Measurements from ENCODE around the gene NMNAT3.
A peak's percentile ranks its signal among the peaks of the same experiment; 100 is the strongest.
"Not testable (repeated sequence)": the region's sequence is repeated elsewhere in the genome, so short reads cannot be mapped to it uniquely, and the experiment has no call there.

The NMNAT3 gene

GRCh38 chr3:139633511-139633910 is 44.3 kb downstream of the NMNAT3 start:
- DNase-seq, result no peak

- no peak for DNase-seq
Measured at GRCh38 chr3:139630542-139630941, 47.2 kb downstream of the NMNAT3 start.

DNA sequence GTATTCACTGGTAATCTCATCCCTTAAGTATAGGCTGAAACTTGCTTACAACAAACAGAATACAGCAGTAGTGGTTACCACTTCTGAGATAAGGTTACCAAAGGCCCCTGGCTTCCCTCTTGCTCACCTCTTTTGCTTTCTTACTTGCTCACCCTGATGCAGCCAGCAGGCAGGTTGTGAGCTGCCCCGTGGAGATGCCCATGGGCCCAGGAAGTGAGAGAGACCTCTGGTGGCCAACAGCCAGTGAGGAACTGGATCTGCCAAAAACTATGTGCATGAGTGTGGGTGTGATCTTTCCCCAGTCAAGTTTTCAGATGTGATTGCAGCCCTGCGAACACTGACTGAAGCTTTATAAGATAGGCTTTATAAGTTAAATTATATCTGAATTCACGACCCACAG is 48.7 kb downstream of the NMNAT3 start:
- no peak for DNase-seq

DNA sequence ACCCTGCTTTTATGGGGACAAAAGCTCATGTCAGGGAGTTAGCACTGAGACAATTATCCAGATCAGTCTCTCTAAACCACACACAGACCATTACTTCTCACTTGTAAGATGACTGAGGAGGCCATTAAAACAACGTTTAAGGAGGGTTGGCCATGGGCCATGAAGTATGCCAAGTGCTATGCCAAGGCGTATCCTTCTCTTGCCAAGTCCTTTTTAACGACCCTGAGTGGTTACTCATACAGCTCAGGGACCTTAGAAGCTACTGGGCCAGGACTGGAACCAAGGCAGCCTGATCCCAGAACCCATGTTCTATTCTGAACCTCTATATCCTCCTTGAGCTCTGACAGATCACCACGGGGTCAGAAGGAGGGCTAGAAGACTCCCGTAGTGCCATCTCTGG is 50.0 kb downstream of the NMNAT3 start:
- DNase-seq, result no peak

- no peak for DNase-seq
Measured at GRCh38 chr3:139620438-139620837, 57.3 kb downstream of the NMNAT3 start.

DNA sequence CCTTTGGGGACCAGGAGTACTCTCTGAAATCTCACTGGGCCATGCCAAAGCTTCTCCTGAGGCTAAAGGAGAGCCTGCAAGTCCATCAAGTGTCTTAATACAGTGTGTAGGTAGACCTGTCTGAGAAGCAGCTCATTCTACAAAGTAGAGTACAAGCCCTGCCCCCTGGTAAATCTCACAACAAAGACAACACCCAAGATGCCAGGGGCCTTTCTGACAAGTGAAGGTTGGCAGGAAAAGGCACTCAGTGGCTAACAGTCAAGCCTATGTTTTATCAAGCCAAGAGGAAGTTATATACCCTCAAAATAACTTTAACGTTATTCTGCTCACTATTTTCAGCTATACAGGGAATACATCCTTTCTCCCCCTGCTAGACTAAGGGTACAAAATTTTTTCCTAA is 58.3 kb downstream of the NMNAT3 start:
- DNase-seq, result no peak

DNA sequence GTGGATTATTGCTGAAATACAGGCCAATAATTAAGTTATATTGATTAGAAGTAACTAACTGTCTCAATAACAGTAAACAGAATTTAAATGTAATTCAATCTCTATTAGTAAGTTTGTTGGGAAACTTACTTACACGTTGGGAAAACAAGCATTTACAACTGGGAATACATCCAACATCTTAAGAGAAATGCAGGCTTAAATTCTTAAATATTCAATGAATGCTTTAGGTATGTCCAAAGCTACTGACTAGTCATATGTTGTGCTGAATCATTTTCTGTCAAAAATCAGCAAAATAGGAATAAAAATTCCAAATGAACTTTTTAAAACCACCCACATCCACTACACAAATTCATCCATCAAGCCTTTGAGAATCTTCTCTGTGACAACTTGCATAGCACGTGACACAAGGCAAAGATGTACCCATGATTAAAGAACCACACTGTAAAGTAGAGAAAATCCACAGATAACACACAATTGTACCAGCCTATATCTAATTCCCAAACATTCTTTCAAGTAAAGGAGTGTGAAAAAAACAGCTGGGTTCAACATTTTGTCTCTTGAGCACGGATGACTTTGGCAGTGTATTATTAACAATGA is 60.0 kb downstream of the NMNAT3 start:
- no peak for DNase-seq

- DNase-seq, result no peak
Measured at GRCh38 chr3:139611528-139611927, 66.2 kb downstream of the NMNAT3 start.

DNA sequence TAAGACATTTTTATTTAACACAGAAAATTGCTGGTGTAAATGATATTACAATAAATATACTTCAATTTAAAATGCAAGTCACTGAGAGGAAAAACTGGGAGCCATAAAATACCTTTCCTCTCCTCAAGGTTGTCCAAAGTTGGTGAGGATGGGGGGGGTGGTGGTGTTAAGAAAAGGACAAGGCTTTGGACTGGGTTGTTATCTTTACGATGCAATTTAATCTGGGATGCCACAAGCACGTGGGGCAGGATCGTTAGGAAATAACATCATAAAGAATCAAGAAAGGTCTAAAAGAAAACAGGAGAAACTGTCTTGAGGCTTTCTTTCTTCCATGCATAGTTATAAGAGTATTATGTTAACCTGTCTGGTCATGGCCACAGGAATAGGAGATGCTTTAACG is 66.9 kb downstream of the NMNAT3 start:
- DNase-seq, result no peak

GRCh38 chr3:139608924-139609323 is 68.8 kb downstream of the NMNAT3 start:
- DNase-seq, result no peak

- no peak for DNase-seq
Measured at GRCh38 chr3:139608108-139608380, 69.7 kb downstream of the NMNAT3 start.

GRCh38 chr3:139607257-139608107 is 70.3 kb downstream of the NMNAT3 start:
- DNase-seq, result no peak

DNA sequence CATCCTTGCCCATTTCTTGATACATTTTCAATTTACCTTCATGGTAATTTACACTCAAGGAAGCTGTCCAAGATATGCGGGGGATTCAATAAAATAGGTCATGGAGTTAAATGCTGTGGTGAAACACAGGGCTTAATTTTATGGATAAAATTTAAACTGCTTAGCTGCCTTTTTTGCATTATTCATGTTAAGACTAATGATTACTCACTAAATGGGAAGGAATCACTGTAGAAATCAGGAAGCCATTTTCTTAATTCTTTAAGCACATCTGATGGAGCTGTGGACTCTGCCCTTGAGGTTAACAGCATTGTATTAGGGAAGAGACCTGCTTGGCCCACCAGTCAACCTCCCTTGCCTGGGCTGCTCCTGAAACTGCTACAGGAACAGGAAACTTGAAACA is 75.8 kb downstream of the NMNAT3 start:
- no peak for DNase-seq

GRCh38 chr3:139601191-139601961 is 76.4 kb downstream of the NMNAT3 start:
- DNase-seq, result no peak

GRCh38 chr3:139597947-139598346 is 79.8 kb downstream of the NMNAT3 start:
- DNase-seq, result no peak

- not testable (repeated sequence) for DNase-seq
Measured at GRCh38 chr3:139591186-139591585, 86.6 kb downstream of the NMNAT3 start.

- peak; percentile 54 for DNase-seq
Measured at GRCh38 chr3:139588450-139588849, 89.3 kb downstream of the NMNAT3 start.

- DNase-seq, result no peak
Measured at GRCh38 chr3:139587797-139588196, 90.0 kb downstream of the NMNAT3 start.

GRCh38 chr3:139586420-139587017 is 91.3 kb downstream of the NMNAT3 start:
- DNase-seq, result no peak

DNA sequence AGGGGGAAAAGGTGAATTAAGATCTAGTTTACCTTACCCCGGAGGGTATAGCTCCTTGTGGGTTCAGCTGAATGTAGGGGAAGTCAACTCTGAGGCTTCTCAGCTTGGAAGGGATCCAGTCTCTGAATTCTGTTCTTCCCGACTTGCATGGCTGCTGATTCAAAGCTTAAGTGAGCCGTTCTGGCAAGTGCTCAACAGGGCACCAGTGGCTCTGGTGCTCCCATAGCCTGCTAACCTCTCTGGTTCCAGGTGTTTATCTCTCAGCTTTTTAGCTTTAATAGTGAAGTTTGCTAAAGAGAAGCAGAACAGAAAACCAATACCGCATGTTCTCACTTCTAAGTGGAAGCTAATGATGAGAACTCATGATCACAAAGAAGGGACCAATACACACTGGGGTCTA is 92.0 kb downstream of the NMNAT3 start:
- no peak for DNase-seq

DNA sequence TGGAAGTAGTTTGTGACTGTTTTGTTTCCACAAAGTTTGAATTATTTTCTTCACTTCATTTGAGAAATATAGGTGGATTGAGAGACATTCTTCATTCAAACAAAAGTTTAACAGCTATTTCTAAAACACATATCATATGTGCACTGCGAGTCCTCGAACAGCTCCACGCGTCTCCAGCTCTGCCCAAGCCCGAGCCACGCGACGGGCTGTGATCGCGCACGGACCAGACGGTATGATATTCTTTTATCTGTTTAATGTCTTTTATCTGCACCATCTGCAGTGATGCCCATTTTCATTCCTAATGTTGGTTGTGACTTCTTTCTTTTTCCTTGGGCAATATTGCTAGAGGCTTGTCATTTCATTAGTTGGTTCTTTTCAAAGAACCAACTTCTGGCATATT is 94.1 kb downstream of the NMNAT3 start:
- DNase-seq, result not testable (repeated sequence)

- DNase-seq, result no peak
Measured at GRCh38 chr3:139578783-139579182, 99.0 kb downstream of the NMNAT3 start.

GRCh38 chr3:139577909-139578308 is 99.9 kb downstream of the NMNAT3 start:
- DNase-seq, result no peak

- DNase-seq, result no peak
Measured at GRCh38 chr3:139577346-139577745, 100.4 kb downstream of the NMNAT3 start.

Measured in NCI-H187 treated with DMSO at 0.1 percent for 48 hours (cell line).